Glomerular endothelial cell (primary cell): ENCODE data around the gene MXD3. TPM values are rescaled to one million over a fixed set of nuclear protein-coding genes. Genes with fewer than 3 reads are reported as not detected.
"Not testable (repeated sequence)": the region's sequence is repeated elsewhere in the genome, so short reads cannot be mapped to it uniquely, and the experiment has no call there.

Experiments
- DNase-seq: peaks from one replicate; pipeline ENCODE4 v3.0.0-alpha.2; 2011; ENCODE audit warnings: low read depth, low spot score; ENCODE audit errors: extremely low read depth
- total RNA-seq: library from RNA; depleted of rRNA; stranded (reverse); fragments of >200 nt; gene quantifications from 2 replicates; pipeline ENCODE4 v1.2.3, GENCODE V29; 2015

MXD3 gene
- total RNA-seq, 1 donor from 2014 or later, result 12.3 TPM

GRCh38 chr5:177325868-177326381, 14.2 kb upstream of the MXD3 start:
- DNase-seq, result no peak

- DNase-seq, result no peak
Observed at GRCh38 chr5:177320879-177321278, 9.2 kb upstream of the MXD3 start.

DNA sequence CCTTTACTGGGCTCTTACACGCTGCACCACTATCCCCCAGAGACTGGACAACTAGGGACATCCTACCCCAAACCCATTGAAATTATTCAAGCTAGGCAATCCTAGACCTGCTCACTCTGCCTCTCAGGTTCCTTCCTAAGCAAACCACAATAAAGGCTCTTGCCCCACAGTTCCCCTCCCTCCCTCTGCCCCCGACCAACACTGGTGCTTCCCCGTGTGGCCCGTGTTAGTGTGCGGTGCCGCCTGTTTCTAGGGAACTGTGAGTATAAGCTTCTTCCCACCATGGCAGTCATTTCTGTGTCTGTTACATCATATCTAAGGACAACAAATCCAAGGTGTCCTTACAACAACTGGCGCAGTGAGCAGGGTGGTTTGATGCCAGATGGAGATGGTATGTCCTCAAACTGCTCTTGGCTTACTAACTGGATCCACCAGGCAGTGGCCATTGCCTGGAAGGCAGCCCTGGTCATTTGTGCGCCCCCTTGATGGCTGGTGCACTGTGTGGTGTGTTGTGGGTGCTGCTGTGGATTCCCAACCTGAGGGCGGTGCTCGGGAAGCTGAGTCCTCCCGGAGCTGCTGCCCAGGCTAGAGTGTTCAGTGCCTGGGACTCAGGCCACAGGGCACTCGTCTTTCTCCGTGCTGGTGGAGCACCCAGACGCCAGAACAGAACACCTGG, 8.4 kb upstream of the MXD3 start:
- no peak for DNase-seq

DNA sequence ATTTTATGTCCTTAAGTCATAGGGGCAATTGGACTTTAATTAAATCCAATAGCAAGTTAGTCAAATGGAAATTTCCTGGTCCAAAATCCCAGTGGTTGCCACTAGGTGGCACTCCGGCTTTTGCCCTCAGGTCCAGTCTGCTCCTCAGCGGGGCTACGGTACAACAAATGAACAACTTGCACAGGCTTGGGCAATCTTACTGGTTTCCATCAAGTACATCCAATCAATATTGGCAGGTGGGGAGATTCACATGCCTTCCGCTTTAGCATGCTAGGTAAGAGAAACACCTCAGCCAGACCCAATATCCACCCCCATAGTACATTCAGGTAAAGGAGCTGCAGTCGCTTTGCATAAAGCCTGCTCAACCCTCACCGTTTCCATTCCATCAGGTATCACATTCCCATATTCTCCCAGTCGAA, 6.3 kb upstream of the MXD3 start:
- peak; percentile 65 for DNase-seq

GRCh38 chr5:177316005-177316404, 4.3 kb upstream of the MXD3 start:
- no peak for DNase-seq

- DNase-seq, result no peak
Observed at GRCh38 chr5:177315411-177315810, 3.7 kb upstream of the MXD3 start.

GRCh38 chr5:177314376-177315342, 3.0 kb upstream of the MXD3 start:
- no peak for DNase-seq

- DNase-seq, result no peak
Observed at GRCh38 chr5:177313561-177314259, 2.0 kb upstream of the MXD3 start.

DNA sequence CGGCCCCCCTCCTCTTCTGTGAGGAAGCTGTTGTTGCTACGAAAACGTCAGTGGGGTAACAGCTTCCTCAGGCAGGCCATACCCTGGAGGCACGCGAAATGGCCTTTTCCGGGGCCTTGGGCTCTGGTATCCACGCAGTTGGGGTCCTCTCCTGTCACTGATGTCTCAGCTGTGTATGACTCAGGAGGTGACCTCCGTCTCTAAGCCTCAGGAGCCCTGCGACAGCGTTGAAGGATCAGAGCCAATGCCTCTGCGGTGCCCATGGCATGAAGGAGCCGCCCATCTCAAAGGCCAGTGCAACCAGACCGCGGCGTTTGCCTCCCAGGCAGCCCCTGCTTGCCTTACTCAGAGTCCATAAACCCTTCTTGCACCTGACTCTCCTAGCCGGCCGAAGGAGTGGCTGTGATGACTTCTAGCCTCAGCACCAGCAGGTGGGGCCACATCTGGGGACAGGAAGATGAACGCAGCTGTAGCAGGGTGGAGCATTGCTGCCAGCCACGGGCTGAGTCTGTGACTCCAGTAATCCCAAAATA, 1.0 kb upstream of the MXD3 start:
- no peak for DNase-seq

- DNase-seq, result no peak
Observed at GRCh38 chr5:177311392-177311722, 341 bp downstream of the MXD3 start.

GRCh38 chr5:177310757-177311391, 824 bp downstream of the MXD3 start:
- no peak for DNase-seq

- DNase-seq, result no peak
Observed at GRCh38 chr5:177310332-177310731, 1.4 kb downstream of the MXD3 start.

- no peak for DNase-seq
Observed at GRCh38 chr5:177309351-177310191, 2.1 kb downstream of the MXD3 start.

- no peak for DNase-seq
Observed at GRCh38 chr5:177308740-177309139, 3.0 kb downstream of the MXD3 start.

GRCh38 chr5:177307544-177308363, 3.9 kb downstream of the MXD3 start:
- DNase-seq, result no peak

DNA sequence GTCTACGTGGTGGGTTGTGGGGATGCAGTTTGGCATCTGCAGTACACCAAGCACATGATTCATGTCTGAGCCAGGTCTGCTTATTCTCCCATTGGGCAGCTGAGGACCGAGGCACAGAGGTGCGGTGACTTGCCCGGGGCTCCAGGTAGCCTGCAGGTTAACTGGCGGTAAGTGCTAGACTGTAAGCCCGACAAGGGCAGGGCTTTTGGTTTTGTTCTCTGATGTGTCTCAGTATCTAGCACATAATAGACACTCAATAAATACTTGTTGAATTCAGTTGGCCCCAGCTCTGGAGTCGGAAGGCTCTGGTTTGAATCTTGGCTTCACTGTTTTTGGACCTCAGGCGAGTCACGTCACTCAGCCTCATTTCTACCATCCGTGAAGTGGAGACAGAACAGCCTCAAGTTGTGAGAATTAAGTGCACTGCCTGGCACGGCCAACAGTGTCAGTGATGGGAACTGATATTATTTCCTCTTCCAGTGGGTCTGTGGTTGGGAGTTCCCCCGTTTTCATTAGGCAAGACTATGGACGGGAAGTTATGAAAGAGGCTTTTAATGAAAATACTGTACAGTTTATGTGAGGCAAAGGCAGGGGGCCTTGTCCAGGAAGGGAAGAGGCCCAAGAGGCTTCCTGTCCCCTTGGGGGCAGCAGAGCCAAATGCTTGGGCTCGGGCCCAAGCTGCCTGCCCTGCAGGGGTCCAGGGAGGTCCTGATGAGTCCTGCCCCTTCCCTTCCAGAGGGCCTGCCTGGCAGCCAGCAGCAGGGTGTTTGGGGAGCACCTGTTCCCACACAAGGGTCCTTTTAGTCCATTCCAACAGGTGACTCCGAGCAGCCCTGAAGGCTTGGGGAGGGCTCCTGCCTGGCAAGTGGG, 4.8 kb downstream of the MXD3 start:
- DNase-seq, result no peak

GRCh38 chr5:177306103-177306640, 5.5 kb downstream of the MXD3 start:
- DNase-seq, result not testable (repeated sequence)
